ENCODE results near the gene LRRC40.

LRRC40 gene

DNA sequence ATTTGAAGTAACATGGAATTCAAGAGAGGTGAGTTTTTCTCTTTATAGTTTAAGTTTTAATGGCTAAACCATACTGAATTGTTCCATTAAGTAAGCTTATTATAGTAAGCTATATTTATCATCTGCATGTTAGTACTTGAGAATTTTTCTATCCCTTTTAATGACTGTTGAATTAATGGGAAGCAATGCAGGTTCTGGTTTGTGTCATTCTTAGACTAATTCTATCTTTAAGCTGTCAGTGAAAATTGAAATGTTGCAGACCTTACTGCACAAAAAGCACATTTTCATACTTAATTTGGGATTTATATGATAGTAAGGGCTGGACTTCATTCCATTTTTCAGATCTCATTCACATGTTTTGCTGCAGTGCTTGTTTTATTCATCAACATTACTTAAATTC, 41.7 kb upstream of the LRRC40 start:
- H3K79me2 ChIP-seq (ENCODE audit: low read length) = peaks cover 47% of the 10 kb centered on the region
- peaks cover 35% of the 10 kb centered on the region; the same call in 1 of the 2 replicates for H3K36me3 ChIP-seq (replicated peaks; ENCODE audit: insufficient read depth, low read length)
- 0 out of 2 replicates have a peak, but pooled peaks cover 3% of the 10 kb centered on the region for H4K20me1 ChIP-seq (ENCODE audit: insufficient read depth, low read length)

DNA sequence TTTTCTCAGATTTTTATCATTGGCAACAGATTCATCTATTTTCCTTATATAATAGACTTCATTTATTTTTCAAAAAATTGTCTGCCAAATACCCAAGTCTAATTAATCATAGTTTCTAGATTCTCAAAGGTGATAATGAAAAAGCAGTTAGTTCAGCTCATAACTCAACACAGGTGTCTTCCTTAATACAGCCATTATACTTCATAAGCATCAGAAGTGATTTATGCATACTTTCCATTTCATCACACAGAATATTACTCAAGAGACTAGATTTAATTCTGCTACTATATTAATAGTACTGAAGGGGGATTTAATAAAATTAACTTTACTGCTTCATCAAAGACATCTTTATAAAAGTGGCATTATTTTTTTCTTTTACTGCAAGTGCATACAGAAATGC, 34.6 kb upstream of the LRRC40 start:
- no peak overlapping the region for H3K4me3 ChIP-seq (ENCODE audit: low read length)
- peaks cover 72% of the 10 kb centered on the region for H3K79me2 ChIP-seq (ENCODE audit: low read length)
- TF ChIP-seq EZH2phosphoT487 (IDR thresholded peaks at IDR 0.05; ENCODE audit: low read length) (no peak), EZH2 (optimal IDR thresholded peaks at IDR 0.05; ENCODE audit: low read depth, low read length) (no peak)
- TF ChIP-seq, protein P1, sequence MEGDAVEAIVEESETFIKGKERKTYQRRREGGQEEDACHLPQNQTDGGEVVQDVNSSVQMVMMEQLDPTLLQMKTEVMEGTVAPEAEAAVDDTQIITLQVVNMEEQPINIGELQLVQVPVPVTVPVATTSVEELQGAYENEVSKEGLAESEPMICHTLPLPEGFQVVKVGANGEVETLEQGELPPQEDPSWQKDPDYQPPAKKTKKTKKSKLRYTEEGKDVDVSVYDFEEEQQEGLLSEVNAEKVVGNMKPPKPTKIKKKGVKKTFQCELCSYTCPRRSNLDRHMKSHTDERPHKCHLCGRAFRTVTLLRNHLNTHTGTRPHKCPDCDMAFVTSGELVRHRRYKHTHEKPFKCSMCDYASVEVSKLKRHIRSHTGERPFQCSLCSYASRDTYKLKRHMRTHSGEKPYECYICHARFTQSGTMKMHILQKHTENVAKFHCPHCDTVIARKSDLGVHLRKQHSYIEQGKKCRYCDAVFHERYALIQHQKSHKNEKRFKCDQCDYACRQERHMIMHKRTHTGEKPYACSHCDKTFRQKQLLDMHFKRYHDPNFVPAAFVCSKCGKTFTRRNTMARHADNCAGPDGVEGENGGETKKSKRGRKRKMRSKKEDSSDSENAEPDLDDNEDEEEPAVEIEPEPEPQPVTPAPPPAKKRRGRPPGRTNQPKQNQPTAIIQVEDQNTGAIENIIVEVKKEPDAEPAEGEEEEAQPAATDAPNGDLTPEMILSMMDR (IDR thresholded peaks at IDR 0.05; ENCODE audit: low read length) = no peak
- no peaks in the 10 kb centered on the region for H3K9me3 ChIP-seq (replicated peaks; ENCODE audit: insufficient read depth, low read length)
- no peak overlapping the region for H3K9ac ChIP-seq (ENCODE audit: low read length)
- H3F3A ChIP-seq (ENCODE audit: insufficient read depth, low read length) = peaks cover 2% of the 10 kb centered on the region; the same call in 1 of the 2 replicates
- 0 out of 2 replicates have a peak, but pooled peaks cover 3% of the 10 kb centered on the region for H4K20me1 ChIP-seq (ENCODE audit: insufficient read depth, low read length)
- DNase-seq = peak; percentile 4
- no peaks in the 10 kb centered on the region for H3K27me3 ChIP-seq (replicated peaks; ENCODE audit: insufficient read depth, low read length)
- no peak overlapping the region for H3K27ac ChIP-seq (ENCODE audit: low read length)
- H3K4me2 ChIP-seq (ENCODE audit: low read depth, low read length) = no peak overlapping the region
- no peak overlapping the region for H2AFZ ChIP-seq (ENCODE audit: low read length)
- no peaks in the 10 kb centered on the region for H3K9me2 ChIP-seq (replicated peaks; ENCODE audit: insufficient read depth, low read length)
- no peaks in the 10 kb centered on the region for H3K4me1 ChIP-seq (ENCODE audit: low read length)
- H3K36me3 ChIP-seq (replicated peaks; ENCODE audit: insufficient read depth, low read length) = peaks cover 55% of the 10 kb centered on the region

More for the DNA sequence above, 41.7 kb upstream of the LRRC40 start:
- Histone ChIP-seq H3K9me2 (replicated peaks; ENCODE audit: insufficient read depth, low read length) (no peaks in the 10 kb centered on the region), H3K27ac (ENCODE audit: low read length) (peak overlapping the region; percentile 64; the same call in 1 of the 2 replicates), H3K4me1 (ENCODE audit: low read length) (peaks cover 36% of the 10 kb centered on the region), H3K9ac (ENCODE audit: low read length) (no peak overlapping the region), H3K9me3 (replicated peaks; ENCODE audit: insufficient read depth, low read length) (no peaks in the 10 kb centered on the region), H2AFZ (ENCODE audit: low read length) (no peak overlapping the region), H3K27me3 (replicated peaks; ENCODE audit: insufficient read depth, low read length) (no peaks in the 10 kb centered on the region), H3K4me3 (ENCODE audit: low read length) (no peak overlapping the region), H3K4me2 (ENCODE audit: low read depth, low read length) (peak overlapping the region; percentile 62), H3F3A (ENCODE audit: insufficient read depth, low read length) (peaks cover 37% of the 10 kb centered on the region)
- TF ChIP-seq EZH2phosphoT487 (IDR thresholded peaks at IDR 0.05; ENCODE audit: low read length) = no peak
- no peak for TF ChIP-seq EZH2 (optimal IDR thresholded peaks at IDR 0.05; ENCODE audit: low read depth, low read length)
- TF ChIP-seq, protein P1 (IDR thresholded peaks at IDR 0.05; ENCODE audit: low read length) = no peak
- no peak for DNase-seq

DNA sequence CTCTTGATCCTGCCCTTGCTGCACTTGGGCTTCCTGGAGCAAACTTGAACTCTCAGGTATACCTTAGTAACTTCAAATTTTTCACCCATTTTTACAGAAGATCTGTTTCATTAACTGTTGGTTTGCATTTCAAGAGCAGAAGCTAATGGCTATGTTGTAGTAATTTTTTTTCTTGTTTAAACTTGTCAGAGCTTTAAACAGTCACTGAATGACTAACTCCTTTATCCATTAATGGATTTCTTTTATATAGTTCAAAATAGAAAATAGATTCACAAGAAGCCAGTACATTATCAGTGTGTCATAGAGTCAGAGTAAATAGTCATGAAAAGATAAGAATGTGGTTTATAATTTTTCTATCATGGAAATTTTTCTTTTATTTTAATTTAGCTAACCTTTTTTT, 29.4 kb upstream of the LRRC40 start:
- Histone ChIP-seq H3K79me2 (ENCODE audit: low read length) (peaks cover 74% of the 10 kb centered on the region), H4K20me1 (ENCODE audit: insufficient read depth, low read length) (no peaks in the 10 kb centered on the region; the same call in 1 of the 2 replicates)

More for the DNA sequence above, 29.4 kb upstream of the LRRC40 start:
- Histone ChIP-seq H3K27ac (ENCODE audit: low read length) (no peak overlapping the region), H3F3A (ENCODE audit: insufficient read depth, low read length) (0 out of 2 replicates have a peak, but pooled peaks cover 2% of the 10 kb centered on the region), H3K27me3 (replicated peaks; ENCODE audit: insufficient read depth, low read length) (no peaks in the 10 kb centered on the region), H3K9me3 (replicated peaks; ENCODE audit: insufficient read depth, low read length) (no peaks in the 10 kb centered on the region), H2AFZ (ENCODE audit: low read length) (no peak overlapping the region), H3K4me2 (ENCODE audit: low read depth, low read length) (no peak overlapping the region), H3K9me2 (replicated peaks; ENCODE audit: insufficient read depth, low read length) (no peaks in the 10 kb centered on the region), H3K4me3 (ENCODE audit: low read length) (no peak overlapping the region), H3K4me1 (ENCODE audit: low read length) (no peaks in the 10 kb centered on the region), H3K36me3 (replicated peaks; ENCODE audit: insufficient read depth, low read length) (peaks cover 37% of the 10 kb centered on the region), H3K9ac (ENCODE audit: low read length) (no peak overlapping the region)
- DNase-seq = no peak
- TF ChIP-seq EZH2 (optimal IDR thresholded peaks at IDR 0.05; ENCODE audit: low read depth, low read length) (no peak), EZH2phosphoT487 (IDR thresholded peaks at IDR 0.05; ENCODE audit: low read length) (no peak)
- TF ChIP-seq, protein P1 (IDR thresholded peaks at IDR 0.05; ENCODE audit: low read length) = no peak

Data from MM.1S (cell line).